Activated CD8-positive, alpha-beta memory T cell treated with anti-CD3 and anti-CD28 coated beads, Interleukin-2, amount 50 U/mL, for 24 hours (primary cell): ENCODE data around the gene CIRBP.
"Not testable (repeated sequence)": the region's sequence is repeated elsewhere in the genome, so short reads cannot be mapped to it uniquely, and the experiment has no call there.

Source experiments
- DNase-seq: peaks from one replicate; pipeline ENCODE4 v3.0.0-alpha.2; 2020; ENCODE audit errors: extremely low read depth

Gene CIRBP

GRCh38 chr19:1309977-1310852 lies 41.1 kb downstream of the CIRBP start:
- DNase-seq, result no peak

DNA sequence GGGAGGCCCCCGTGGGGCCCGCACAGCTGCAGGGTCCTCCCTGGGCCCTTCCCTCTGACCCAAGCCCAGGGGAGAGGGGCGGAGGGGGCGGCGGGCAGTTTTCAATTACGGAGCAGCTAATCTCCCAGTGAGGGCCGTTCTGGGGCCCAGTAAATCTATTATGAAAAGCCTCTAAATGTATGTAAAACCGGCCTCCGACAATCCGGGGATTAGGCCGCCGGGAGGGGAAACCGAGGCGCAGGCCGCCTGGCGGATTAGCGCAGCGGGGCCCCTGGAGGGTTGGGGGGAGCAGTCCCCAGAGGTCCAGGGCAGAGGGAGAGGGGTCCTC lies 41.7 kb downstream of the CIRBP start:
- DNase-seq, result no peak

DNA sequence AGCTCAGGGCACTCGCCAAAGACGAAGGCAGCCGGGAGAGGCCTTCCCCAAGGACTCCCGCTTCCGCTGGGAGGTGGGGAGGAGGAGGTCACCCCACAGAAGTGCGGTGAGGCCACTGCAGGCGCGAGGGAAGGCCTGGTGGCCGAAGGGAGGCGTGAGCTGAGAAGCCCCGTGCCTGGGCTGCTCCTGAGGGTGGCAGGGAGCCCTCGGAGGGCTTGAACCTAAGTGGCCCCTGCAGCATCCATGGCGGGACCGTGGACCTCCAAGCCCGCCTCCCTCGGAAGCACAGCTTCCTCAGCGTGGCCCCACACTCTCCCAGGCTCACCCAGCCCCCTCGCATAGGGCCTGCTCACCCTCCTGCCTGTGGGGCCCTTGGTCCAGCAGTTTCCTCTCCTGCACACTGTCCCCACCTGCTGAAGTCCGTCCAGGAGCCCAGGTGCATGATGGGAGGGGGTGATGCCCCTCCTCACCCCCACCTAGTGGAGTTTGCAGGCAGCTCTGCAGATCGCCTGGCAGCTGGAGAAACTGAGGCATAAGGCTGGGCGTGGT lies 42.5 kb downstream of the CIRBP start:
- DNase-seq, result no peak

DNA sequence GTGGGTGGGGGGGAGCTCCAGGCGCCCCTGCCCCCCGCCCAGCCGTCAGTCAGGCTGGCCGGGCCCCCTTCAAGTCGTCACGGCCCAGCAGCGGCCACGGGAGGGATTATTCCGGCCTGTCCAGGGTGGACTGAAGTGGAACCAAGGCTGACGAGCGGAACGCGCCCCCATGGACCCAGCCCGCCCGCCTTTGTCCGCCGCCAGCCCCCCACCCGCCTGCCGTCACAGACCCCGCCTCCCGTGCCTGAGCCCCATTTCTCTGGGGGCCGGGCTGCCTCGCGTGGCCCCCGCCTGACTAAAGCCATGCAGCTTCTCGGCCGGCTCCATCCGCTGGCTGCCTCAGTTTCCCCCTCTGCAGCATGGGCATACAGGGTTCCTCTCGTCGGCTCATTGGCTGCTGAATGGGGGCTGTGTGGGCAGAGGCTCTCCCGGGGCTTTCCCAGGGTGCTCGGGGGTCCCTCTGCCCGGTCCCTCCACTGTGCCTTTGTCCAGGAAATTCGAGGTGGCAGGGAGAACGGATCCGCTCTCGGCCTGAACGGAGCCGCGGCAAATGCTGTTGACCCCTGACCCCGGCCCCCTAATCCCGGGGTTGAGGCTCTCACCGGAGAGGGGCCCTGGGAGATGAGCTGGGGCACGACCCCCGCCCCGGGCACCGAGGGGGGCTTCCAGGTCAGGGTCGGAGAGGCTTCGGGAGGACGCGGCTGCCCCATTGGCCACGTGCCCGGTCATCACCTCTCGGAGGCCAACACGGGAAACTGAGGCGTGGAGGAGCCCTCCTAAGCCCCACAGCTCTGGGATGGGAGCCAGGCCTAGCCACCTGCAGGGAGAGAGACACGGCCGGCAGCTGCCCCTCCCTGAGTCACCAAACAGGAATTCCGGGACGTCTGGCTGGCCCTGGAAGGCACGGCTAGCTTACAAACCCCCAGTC lies 43.9 kb downstream of the CIRBP start:
- DNase-seq, result no peak

- no peak for DNase-seq
Measured at GRCh38 chr19:1313695-1314613, 44.8 kb downstream of the CIRBP start.

DNA sequence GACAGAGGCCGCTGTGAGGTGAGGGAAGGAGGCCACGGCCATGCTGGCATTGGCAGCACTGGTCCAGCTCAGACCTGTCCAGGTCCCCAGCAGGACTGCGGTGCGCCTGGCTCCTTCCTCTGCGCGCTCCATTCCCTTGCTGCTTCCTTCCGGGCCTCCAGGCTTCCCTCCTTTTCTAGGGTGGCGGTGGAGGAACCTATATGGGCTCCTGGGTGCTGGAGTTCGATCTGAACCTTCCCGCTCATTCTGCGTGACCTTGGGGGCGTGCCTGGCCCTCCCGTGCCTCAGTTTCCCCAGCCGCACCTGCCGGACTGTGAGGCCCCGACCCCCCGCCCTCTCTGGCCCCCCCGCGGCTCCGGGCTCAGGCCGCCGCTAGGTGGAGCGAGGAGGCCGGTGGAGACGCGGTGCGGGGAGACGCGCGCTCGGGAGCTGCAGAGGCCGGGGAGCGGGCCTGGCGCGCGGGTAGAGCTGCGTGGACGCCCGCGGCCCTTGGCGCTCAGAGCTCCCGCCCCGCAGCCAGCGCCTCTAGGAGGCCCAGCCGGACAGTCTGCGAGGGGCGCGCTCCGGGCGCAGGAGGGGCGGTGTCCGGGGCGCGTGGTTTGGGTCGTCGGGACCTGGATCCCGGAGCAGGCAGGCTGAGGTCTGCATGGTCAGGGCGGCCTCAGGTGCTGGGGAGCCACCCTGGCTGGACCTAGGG lies 46.5 kb downstream of the CIRBP start:
- DNase-seq, result no peak

- no peak for DNase-seq
Measured at GRCh38 chr19:1316466-1316865, 47.3 kb downstream of the CIRBP start.

DNA sequence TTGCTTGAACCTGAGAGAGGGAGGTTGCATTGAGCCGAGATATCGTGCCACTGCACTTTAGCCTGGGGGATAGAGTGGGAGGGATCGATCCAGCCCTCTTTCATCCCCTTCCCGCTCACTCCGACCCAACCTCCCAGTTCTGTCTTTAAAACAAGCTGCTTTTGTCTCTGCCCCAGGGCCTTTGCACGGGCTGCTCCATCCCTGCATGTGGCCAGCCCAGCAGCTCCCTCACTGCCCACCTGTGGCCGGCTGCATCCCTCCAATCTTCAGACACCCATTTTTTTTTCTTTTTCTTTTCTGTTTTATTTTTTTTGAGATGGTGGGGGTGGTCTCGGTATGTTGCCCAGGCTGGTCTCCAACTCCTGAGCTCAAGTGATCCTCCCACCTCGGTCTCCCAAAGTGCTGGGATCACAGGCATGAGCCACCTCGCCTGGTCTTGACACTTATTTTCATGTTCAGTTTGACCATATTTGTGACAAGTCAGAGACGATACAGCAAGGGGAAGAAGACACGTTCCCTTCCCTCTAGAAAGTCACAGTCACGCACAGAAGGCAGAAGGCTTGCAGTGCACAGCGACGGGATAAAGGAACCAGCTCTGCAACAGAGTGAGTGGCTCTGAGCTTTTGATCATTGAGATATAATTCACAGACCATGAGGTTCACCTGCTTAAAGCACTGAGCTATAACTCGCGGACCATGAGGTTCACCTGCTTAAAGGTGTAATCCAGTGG lies 48.3 kb downstream of the CIRBP start:
- no peak for DNase-seq

- no peak for DNase-seq
Measured at GRCh38 chr19:1318678-1319471, 49.7 kb downstream of the CIRBP start.

DNA sequence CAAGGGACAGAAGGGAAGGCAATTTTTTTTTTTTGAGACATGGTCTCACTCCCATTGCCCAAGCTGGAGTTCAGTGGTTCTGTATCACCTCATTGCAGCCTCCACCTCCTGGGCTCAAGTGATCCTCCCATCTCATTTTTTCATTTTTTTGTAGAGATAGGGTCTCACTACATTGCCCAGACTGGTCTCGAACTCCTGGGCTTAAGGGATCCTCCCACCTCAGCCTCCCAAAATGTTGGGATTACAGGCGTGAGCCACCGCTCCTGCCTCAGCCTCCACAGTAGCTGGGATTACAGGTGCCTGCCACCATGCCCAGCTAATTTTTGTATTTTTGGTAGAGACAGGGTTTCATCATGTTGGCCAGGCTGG lies 51.1 kb downstream of the CIRBP start:
- DNase-seq, result not testable (repeated sequence)

DNA sequence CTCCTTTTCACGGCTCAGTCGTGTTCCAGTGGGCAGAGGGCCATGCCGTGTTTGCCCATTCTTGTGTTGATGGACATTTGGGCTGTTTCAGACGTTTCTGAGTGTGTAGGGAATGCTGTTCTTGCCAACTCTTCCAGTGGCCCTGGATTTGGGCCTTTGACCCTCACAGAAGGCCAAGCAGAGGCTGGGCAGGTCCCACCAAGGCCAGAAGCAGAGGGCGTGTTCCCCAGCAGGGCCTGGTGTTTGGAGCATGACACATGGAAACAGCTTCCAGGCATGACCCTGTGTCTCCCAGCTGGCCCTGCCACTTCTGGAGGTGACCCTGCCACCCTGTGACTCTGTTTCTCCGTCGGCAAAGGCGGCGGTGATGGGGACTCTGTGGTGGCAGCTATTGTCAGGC lies 52.4 kb downstream of the CIRBP start:
- no peak for DNase-seq

DNA sequence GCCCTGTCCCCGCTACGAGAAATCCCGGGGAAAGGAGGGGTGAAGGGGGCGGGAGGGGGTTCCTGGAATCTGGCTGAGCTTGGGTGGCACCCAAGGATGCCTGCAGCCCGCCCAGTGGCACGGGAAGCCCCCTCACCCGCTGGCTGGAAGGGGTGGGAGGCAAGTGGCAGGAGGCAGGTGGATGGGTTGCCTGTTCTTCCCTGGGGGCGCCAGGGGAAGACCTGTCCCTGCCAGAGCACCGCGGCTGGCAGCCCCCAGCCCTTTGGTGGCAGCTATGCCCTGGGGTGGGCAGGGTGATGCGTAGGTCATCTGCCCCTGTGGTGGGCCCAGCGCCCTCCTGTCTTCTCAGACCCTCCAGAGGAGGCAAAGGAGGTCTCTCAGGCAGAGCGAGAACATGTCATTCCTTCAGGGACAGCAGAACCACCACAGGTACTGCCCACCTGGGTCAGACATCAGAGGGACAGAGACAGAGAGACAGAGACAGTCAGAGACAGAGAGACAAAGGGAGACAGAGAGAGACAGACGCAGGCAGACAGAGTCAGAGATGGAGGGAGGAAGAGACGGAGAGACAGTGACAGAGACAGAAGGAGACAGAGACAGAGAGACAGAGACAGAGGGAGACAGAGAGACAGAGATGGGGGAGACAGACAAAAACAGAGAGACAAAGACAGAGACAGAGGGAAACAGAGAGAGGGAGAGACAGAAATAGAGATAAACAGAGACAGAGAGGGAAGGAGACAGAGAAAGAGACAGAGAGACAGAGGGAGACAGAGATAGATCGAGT lies 53.3 kb downstream of the CIRBP start:
- DNase-seq, result no peak

GRCh38 chr19:1324249-1324805 lies 55.2 kb downstream of the CIRBP start:
- DNase-seq, result no peak
